ENCODE results near the gene ANXA2.
"Not testable (repeated sequence)": the region's sequence is repeated elsewhere in the genome, so short reads cannot be mapped to it uniquely, and the experiment has no call there.

Gene ANXA2

DNA sequence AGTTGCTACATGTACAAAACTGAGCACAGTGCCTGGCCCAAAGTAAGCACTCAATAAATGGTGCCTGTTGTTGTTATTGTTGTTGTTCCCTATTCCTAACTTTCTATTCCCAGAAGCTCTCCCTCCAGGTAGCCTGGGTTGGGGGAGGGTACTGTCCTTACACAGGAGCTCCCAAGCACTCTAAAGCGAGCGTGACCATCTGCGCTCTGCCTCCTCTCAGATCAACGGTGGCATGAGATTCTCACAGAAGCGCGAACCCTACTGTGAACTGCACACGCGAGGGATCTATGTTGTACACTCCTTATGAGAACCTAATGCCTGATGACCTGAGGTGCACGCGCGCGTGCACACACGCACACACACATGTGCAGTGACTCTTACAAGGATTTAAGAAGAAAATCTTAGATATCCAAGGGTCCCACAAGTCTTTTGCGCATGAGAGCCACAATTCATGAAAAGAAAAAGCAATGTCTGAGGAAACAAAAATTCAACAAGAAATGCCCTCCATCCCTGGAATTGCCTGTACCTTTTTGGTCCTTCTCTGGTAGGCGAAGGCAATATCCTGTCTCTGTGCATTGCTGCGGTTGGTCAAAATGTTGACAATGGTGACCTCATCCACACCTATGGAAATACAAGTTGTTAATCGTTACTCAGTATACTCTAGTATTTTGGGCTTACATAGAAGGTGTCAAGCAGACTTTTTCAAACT is 33.7 kb downstream of the ANXA2 start:
- DNase-seq: no peak

- no peak for DNase-seq
Observed at GRCh38 chr15:60363087-60363549, 34.7 kb downstream of the ANXA2 start.

DNA sequence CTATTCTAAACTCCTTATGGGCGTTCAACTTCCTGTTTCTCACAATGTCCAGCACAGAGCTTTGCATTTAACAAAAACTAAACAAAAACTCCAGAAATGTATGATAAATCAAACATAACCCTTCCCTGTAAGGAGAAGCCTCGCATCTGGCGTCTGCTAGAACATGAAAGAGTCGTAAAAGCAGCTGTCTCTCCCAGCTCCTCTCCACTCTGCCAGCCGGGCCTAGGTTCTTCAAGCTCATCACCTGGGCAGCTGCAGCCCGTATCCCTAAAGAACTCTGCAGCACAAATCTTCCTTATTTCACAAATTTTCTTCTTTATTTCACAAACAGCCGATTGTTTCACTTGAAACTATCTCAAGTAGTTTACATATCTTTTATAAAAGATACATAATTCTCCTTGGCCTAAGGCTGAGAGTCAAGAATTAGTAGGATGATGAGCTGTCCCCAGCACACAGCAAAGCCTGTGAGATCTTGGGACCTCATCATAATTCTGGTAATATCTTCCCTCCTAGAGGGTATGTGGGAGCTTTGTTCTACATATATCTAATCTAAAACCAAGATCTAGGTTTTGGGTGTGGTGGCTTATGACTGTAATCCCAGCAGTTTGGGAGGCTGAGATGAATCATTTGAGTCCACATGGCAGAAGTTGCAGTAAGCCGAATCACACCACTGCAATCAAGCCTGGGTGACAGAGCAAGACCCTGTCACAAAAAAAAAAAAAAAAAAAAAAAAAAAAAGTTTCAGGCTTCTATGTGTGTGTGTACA is 35.3 kb downstream of the ANXA2 start:
- no peak for DNase-seq

DNA sequence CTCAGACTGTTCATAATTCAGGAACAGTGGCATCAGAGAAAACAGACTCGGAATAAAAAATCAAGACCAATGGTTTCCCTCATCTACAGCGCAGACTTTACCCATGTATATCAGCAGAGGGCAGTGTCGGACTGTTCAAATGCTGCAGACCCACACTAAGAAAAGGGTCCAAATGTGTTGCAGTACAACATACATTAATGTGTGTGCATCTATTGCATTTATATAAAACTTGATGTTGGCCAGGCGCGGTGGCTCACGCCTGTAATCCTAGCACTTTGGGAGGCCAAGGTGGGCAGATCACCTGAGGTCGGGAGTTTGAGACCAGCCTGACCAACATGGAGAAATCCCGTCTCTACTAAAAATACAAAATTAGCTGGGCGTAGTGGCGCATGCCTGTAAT is 38.0 kb downstream of the ANXA2 start:
- DNase-seq: not testable (repeated sequence)

- DNase-seq: no peak
Observed at GRCh38 chr15:60358935-60359682, 38.7 kb downstream of the ANXA2 start.

GRCh38 chr15:60356832-60357231 is 41.0 kb downstream of the ANXA2 start:
- no peak for DNase-seq

GRCh38 chr15:60355148-60355857 is 42.5 kb downstream of the ANXA2 start:
- DNase-seq: no peak

GRCh38 chr15:60353245-60353920 is 44.4 kb downstream of the ANXA2 start:
- no peak for DNase-seq

GRCh38 chr15:60352525-60352924 is 45.3 kb downstream of the ANXA2 start:
- DNase-seq: no peak

- DNase-seq: peak; percentile 50
Observed at GRCh38 chr15:60351066-60351465, 46.7 kb downstream of the ANXA2 start.

GRCh38 chr15:60350108-60350507 is 47.7 kb downstream of the ANXA2 start:
- no peak for DNase-seq

DNA sequence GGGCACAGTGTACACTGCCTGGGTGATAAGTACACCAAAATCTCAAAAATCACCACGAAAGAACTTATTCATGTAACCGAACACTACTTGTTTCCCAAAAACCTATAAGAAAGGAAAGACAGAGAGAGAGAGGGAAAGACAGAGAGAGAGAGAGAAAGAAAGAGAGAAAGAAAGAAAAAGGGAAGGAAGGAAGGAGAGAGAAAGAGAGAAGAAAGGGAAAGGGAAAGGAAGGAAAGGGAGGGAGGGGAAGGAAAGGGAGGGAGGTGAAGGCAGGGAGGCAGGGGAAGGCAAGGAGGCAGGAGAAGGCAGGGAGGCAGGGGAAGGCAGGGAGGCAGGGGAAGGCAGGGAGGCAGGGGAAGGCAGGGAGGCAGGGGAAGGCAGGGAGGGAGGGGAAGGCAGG is 48.2 kb downstream of the ANXA2 start:
- DNase-seq: no peak

- no peak for DNase-seq
Observed at GRCh38 chr15:60347480-60348049, 50.2 kb downstream of the ANXA2 start.

GRCh38 chr15:60346653-60347052 is 51.1 kb downstream of the ANXA2 start:
- DNase-seq: no peak

GRCh38 chr15:60346077-60346476 is 51.7 kb downstream of the ANXA2 start:
- DNase-seq: no peak

DNA sequence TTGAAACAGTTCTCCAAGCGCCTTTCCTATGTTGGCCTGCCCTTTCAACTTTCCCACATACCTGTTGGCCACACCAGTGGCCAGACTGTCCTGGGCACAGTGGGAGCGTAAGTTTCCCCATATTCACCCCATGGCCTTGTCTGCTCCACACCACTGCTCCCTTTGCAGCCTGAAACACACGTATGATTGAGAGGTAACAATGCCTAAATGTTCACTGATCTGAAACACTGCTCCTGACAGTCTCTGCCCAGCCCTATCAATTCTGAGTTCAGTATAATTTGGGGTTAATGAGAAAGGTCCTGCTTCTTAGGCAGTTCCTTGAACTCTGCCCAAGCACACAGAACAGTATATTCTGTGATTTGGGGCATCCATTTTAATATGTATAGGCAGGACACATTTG is 52.2 kb downstream of the ANXA2 start:
- no peak for DNase-seq

- no peak for DNase-seq
Observed at GRCh38 chr15:60344987-60345386, 52.8 kb downstream of the ANXA2 start.

DNA sequence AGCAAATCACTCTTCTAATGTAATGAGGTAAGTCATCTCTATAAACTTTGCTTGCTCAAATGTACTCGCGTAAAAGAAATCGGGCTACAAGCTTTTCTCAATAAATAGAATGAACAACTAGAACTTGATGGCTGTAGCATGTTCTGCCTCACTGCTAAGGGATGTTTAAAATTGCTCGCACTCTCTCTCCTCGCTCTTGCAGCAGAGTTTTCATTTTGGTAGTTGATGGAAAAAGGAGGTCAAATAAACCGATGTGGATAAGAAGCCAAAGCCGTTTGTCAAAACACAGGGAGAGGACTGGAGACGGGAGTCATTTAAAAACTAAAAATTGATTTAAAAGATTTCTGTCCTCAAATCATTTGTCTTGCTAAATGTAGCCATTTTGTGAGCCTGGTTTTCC is 53.3 kb downstream of the ANXA2 start:
- no peak for DNase-seq

DNA sequence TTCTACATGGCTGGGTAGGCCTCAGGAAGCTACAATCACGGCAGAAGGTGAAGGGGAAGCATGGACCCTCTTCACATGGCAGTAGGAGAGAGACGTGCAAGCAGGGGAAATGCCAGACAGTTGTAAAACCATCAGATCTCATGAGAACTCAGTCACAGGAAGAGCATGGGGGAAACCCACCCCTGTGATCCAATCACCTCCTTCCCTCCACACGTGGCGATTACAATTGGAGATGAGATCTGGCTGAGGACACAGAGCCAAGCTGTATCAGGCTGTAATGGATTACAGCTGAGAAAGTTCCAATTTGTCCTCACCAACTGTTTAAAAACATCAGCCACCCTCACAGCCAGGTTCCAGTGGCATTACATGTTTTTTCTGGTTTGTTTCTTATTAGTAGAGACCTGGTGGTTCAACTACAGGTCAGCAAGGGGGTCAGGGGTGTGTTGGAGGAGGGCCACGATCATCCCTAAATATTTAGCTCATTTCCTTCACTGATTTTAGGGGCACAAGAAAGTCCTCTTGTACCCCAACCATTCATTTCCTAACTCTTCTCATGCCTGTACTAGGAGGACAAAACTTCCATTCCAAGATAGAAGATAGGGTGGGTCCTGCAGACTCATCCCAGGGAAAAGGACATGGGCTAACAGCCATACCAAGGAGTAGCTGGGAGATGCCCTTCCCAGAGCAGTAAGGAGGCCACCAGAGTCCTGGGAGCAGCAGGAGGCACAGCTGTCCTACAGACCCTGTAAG is 54.4 kb downstream of the ANXA2 start:
- no peak for DNase-seq

GRCh38 chr15:60340207-60340921 is 57.4 kb downstream of the ANXA2 start:
- DNase-seq: no peak

DNA sequence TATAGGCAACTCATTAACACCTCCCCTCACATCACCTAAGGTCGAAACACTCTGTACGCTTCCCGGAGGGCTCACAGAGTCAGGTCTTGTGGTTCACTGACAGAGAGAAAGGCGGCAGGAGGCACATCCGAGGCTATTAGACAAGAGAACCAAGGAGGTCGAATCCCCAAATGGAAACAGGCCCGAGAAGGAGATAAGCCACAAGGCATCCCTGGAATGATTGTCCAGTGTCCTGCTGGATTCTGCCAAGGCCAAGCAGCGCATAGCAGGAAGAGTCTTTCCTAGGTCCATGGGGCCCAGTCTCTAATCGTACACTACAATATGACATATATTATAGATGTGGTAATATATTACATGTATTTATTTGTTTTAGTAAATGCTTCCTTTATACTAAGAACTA is 58.5 kb downstream of the ANXA2 start:
- DNase-seq: no peak
